ENCODE measurements around the gene SEC14L5. TPM values are rescaled to one million over a fixed set of nuclear protein-coding genes. Genes with fewer than 3 reads are reported as not detected.
"Not testable (repeated sequence)": the region's sequence is repeated elsewhere in the genome, so short reads cannot be mapped to it uniquely, and the experiment has no call there.

Gene SEC14L5
- total RNA-seq, 2 donors from 2014 or later = 0.26 TPM; not detected in 1

GRCh38 chr16:4947722-4948503 is 10.2 kb upstream of the SEC14L5 start:
- DNase-seq (no peak), ATAC-seq (no peak)
- H3K36me3 ChIP-seq (replicated peaks in 1 of 2; ENCODE audit: insufficient read depth in 1 of 2, low read depth in 2 of 2) = no peaks in the 10 kb centered on the region
- no peaks in the 10 kb centered on the region for H3K9me3 ChIP-seq
- TF ChIP-seq POLR2A (IDR thresholded peaks at IDR 0.05) = no peak
- TF ChIP-seq CTCF (IDR thresholded peaks at IDR 0.05) = no peak
- H3K4me1 ChIP-seq = peaks cover 34% of the 10 kb centered on the region
- H3K4me3 ChIP-seq = no peak overlapping the region
- H3K27me3 ChIP-seq = no peaks in the 10 kb centered on the region
- WGBS, 2 donors = 62 to 73% methylated on average over 15 to 16 of the region's 16 CpGs
- intact Hi-C loops (cut with DNase I) = no loop called here
- no peak overlapping the region for H3K27ac ChIP-seq

GRCh38 chr16:4948903-4949766 is 9.0 kb upstream of the SEC14L5 start:
- Histone ChIP-seq H3K36me3 (replicated peaks in 1 of 2; ENCODE audit: insufficient read depth in 1 of 2, low read depth in 2 of 2) (no peaks in the 10 kb centered on the region), H3K4me3 (no peak overlapping the region), H3K27ac (no peak overlapping the region), H3K9me3 (no peaks in the 10 kb centered on the region), H3K27me3 (no peaks in the 10 kb centered on the region), H3K4me1 (peaks cover 22% of the 10 kb centered on the region)
- ATAC-seq (no peak), DNase-seq (no peak)
- TF ChIP-seq CTCF (IDR thresholded peaks at IDR 0.05) (no peak), POLR2A (IDR thresholded peaks at IDR 0.05) (no peak)
- intact Hi-C loops (cut with DNase I) = no loop called here
- 59 to 68% methylated on average over 14 to 16 of the region's 16 CpGs for WGBS, 2 donors

GRCh38 chr16:4949986-4950385 is 8.1 kb upstream of the SEC14L5 start:
- Histone ChIP-seq H3K27ac (no peak overlapping the region), H3K27me3 (no peaks in the 10 kb centered on the region), H3K4me3 (no peak overlapping the region), H3K4me1 (peaks cover 13% of the 10 kb centered on the region), H3K9me3 (no peaks in the 10 kb centered on the region), H3K36me3 (replicated peaks in 1 of 2; ENCODE audit: insufficient read depth in 1 of 2, low read depth in 2 of 2) (no peaks in the 10 kb centered on the region)
- ATAC-seq = no peak
- no peak for DNase-seq
- intact Hi-C loops (cut with DNase I) = loop anchor here (10.0 kb wide), 1 partner anchor 255 kb away; the partner anchor contains the start of gene NUDT16L1
- TF ChIP-seq CTCF (IDR thresholded peaks at IDR 0.05) (no peak), POLR2A (IDR thresholded peaks at IDR 0.05) (no peak)
- WGBS, 2 donors = 62 to 63% methylated on average over 10 of the region's 10 CpGs

- WGBS, 2 donors = 53 to 58% methylated on average over 3 of the region's 3 CpGs
Observed at GRCh38 chr16:4951583-4951982, 6.5 kb upstream of the SEC14L5 start.

GRCh38 chr16:4954714-4955113 is 3.4 kb upstream of the SEC14L5 start:
- ATAC-seq = no peak
- Histone ChIP-seq H3K4me1 (peaks cover 23% of the 10 kb centered on the region), H3K36me3 (replicated peaks in 1 of 2; ENCODE audit: insufficient read depth in 1 of 2, low read depth in 2 of 2) (no peaks in the 10 kb centered on the region), H3K9me3 (no peaks in the 10 kb centered on the region), H3K27me3 (no peaks in the 10 kb centered on the region), H3K4me3 (no peak overlapping the region), H3K27ac (no peak overlapping the region)
- intact Hi-C loops (cut with DNase I) = loop anchor here (10.0 kb wide), 1 partner anchor 260 kb away; the partner anchor contains the start of gene NUDT16L1
- no peak for DNase-seq
- 94 to 100% methylated on average over 1 of the region's 1 CpG for WGBS, 2 donors
- TF ChIP-seq POLR2A (IDR thresholded peaks at IDR 0.05) = no peak
- TF ChIP-seq CTCF (IDR thresholded peaks at IDR 0.05) = no peak

More at GRCh38 chr16:4951583-4951982, 6.5 kb upstream of the SEC14L5 start:
- H3K4me1 ChIP-seq; H3K9me3 ChIP-seq; H3K27ac ChIP-seq; H3K4me3 ChIP-seq; ATAC-seq; H3K27me3 ChIP-seq; H3K36me3 ChIP-seq (replicated peaks in 1 of 2; ENCODE audit: insufficient read depth in 1 of 2, low read depth in 2 of 2); DNase-seq: not testable (repeated sequence)
- intact Hi-C loops (cut with DNase I) = loop anchor here (10.0 kb wide), 1 partner anchor 257 kb away; the partner anchor contains the start of gene NUDT16L1
